ENCODE data around the gene GNA14.
"Not testable (repeated sequence)": the region's sequence is repeated elsewhere in the genome, so short reads cannot be mapped to it uniquely, and the experiment has no call there.

The GNA14 gene

DNA sequence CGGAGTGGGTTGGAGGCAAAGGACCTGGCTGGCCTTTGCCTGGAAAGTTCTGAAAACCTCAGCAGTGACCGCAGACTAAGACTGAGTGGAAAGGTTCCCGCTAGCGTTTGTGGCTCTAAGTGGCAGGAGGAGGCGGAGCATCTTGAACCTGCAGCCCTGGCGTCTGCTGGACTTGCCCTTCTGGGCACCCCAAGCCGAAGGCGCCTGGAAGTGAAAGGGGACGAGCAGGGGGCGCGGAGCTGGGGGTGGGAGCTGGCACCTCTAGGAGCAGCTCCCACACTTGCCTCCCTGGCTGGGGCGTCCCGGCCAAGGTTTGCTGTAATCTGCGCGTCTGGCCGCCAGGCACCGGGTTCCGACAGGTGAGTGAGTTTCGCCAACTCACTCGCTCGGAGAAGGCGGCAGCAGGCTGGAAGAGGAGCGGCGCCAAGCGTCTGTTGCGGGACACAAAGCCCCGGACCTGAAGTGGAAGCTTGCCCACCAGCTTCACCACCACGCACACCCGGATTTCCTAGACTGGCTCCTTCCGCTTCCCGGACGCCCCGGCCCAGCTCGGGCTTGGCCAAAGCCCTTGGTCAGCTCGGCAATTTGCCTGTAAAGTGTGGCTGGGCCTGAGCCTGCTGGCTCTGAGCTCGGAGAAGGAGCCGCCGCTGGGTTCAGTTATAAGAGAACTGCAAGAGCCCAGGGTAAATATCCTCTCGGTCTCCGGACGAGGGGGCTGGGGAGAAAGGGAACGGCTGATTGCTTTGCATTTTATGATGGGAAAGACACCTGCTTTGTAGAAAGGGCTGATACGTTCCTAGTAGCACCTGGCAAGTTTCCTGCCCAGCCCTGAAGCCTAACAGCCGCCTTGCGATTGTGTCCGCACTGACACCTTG is at the start of gene GNA14:
GNA14 (minus strand) TSS at position 89 of the 875 bp plus-strand sequence. CDS start 529 bp downstream, outside the sequence.
- TF ChIP-seq, protein P1, sequence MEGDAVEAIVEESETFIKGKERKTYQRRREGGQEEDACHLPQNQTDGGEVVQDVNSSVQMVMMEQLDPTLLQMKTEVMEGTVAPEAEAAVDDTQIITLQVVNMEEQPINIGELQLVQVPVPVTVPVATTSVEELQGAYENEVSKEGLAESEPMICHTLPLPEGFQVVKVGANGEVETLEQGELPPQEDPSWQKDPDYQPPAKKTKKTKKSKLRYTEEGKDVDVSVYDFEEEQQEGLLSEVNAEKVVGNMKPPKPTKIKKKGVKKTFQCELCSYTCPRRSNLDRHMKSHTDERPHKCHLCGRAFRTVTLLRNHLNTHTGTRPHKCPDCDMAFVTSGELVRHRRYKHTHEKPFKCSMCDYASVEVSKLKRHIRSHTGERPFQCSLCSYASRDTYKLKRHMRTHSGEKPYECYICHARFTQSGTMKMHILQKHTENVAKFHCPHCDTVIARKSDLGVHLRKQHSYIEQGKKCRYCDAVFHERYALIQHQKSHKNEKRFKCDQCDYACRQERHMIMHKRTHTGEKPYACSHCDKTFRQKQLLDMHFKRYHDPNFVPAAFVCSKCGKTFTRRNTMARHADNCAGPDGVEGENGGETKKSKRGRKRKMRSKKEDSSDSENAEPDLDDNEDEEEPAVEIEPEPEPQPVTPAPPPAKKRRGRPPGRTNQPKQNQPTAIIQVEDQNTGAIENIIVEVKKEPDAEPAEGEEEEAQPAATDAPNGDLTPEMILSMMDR (IDR thresholded peaks at IDR 0.05; ENCODE audit: extremely low read depth, missing control alignments), result no peak
- DNase-seq (ENCODE audit: low spot score), result no peak

DNA sequence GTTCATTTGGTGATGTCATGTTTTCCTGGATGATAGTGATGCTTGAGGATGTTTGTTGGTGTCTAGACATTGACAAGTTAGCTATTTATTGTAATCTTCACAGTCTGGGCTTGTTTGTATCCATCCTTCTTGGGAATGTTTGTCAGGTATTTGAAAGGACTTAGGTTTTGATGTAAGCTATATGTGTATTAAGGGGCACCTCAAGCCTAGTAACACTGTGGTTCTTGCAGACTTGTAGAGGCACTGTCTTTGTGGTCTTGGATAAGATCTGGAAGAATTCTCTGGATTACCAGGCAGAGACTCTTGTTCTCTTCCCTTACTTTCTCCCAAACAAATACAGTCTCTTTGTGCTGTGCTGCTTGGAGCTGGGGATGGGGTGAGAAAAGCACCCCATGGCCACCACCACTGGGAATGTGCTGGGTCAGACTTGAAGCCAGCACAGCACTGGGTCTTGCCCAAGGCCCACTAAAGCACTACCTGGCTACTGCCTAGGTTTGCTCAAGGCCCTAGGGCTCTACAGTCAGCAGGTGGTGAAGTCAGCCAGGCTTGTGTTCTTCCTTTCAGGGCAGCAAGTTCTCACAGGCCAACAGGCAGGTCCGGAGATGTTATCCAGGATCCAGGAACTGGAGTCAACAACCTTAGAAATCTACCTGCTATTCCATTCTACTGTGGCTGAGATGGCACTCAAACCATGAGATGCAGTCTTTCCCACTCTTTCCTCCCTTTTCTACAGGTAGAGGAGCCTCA is 49.3 kb upstream of the GNA14 start:
- DNase-seq (ENCODE audit: low spot score), result no peak
- TF ChIP-seq, protein P1 (IDR thresholded peaks at IDR 0.05; ENCODE audit: extremely low read depth, missing control alignments), result no peak

DNA sequence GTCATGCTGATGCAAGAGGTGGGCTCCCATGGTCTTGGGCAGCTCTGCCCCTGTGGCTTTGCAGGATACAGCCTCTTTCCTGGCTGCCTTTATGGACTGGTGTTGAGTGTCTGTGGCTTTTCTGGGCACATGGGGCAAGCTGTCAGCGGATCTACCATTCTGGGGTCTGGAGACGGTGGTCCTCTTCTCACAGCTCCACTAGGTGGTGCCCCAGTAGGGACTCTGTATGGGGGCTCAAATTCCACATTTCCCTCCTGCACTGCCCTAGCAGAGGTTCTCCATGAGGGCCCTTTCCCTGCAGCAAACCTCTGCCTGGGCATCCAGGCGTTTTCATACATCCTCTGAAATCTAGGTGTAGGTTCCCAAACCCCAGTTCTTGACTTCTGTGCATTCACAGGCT is 42.6 kb upstream of the GNA14 start:
- not testable (repeated sequence) for DNase-seq (ENCODE audit: low spot score)

- DNase-seq (ENCODE audit: low spot score), result not testable (repeated sequence)
Observed at GRCh38 chr9:77690119-77690518, 42.0 kb upstream of the GNA14 start.

- DNase-seq (ENCODE audit: low spot score), result not testable (repeated sequence)
Observed at GRCh38 chr9:77687737-77688136, 39.6 kb upstream of the GNA14 start.

DNA sequence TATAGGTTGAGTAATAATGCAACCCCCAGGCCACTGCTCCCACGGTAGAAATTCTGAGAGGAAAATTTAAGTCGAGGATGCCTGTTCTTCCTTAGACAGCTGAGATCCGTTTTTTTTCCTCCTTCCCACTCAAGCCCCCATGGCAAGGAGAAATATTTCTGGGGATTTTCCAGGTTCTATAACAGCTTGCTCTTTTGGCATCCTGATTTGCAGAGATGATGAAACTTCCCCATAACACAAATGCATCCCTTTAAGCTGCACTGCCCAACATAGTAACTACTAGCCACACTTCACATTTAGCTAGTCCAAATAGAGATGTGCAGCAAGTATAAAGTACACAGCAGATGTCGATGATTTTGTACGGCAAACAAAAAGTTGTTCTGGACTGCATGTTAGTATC is 32.5 kb upstream of the GNA14 start:
- TF ChIP-seq, protein P1 (IDR thresholded peaks at IDR 0.05; ENCODE audit: extremely low read depth, missing control alignments), result no peak
- DNase-seq (ENCODE audit: low spot score), result no peak

GRCh38 chr9:77679661-77680368 is 31.7 kb upstream of the GNA14 start:
- no peak for DNase-seq (ENCODE audit: low spot score)
- TF ChIP-seq, protein P1 (IDR thresholded peaks at IDR 0.05; ENCODE audit: extremely low read depth, missing control alignments), result no peak

GRCh38 chr9:77679088-77679487 is 31.0 kb upstream of the GNA14 start:
- TF ChIP-seq, protein P1 (IDR thresholded peaks at IDR 0.05; ENCODE audit: extremely low read depth, missing control alignments), result no peak
- DNase-seq (ENCODE audit: low spot score), result no peak
